HG02973 (cell line): ENCODE measurements around the gene TMEM50B.
A peak's percentile ranks its signal among the peaks of the same experiment; 100 is the strongest.
"Not testable (repeated sequence)": the region's sequence is repeated elsewhere in the genome, so short reads cannot be mapped to it uniquely, and the experiment has no call there.

Experiments
- ATAC-seq: cut with Tn5 transposase; IDR thresholded peaks from one replicate; pipeline ENCODE4 v1.9.1; 2021; ENCODE audit warnings: moderate library complexity; ENCODE audit not compliant: unreplicated experiment

Gene TMEM50B

GRCh38 chr21:33479679-33480480, at the start of gene TMEM50B:
Gene TMEM50B, minus strand, starts transcription at chr21:33479974. Its CDS starts 11,089 bp downstream, at chr21:33468885.
- ATAC-seq = peak; percentile 85

GRCh38 chr21:33522953-33523349, 43.2 kb upstream of the TMEM50B start:
- ATAC-seq = no peak

GRCh38 chr21:33522297-33522952, 42.7 kb upstream of the TMEM50B start:
- ATAC-seq = no peak

- ATAC-seq = no peak
Observed at GRCh38 chr21:33518899-33519298, 39.1 kb upstream of the TMEM50B start.

- no peak for ATAC-seq
Observed at GRCh38 chr21:33514229-33514628, 34.5 kb upstream of the TMEM50B start.

GRCh38 chr21:33512481-33512880, 32.7 kb upstream of the TMEM50B start:
- no peak for ATAC-seq

GRCh38 chr21:33511639-33512038, 31.9 kb upstream of the TMEM50B start:
- ATAC-seq = no peak

- no peak for ATAC-seq
Observed at GRCh38 chr21:33510826-33511225, 31.1 kb upstream of the TMEM50B start.

GRCh38 chr21:33507003-33507402, 27.2 kb upstream of the TMEM50B start:
- ATAC-seq = not testable (repeated sequence)

- ATAC-seq = no peak
Observed at GRCh38 chr21:33505833-33506232, 26.1 kb upstream of the TMEM50B start.

GRCh38 chr21:33496345-33496744, 16.6 kb upstream of the TMEM50B start:
- ATAC-seq = no peak

- no peak for ATAC-seq
Observed at GRCh38 chr21:33495743-33496142, 16.0 kb upstream of the TMEM50B start.

GRCh38 chr21:33493756-33494155, 14.0 kb upstream of the TMEM50B start:
- ATAC-seq = no peak

GRCh38 chr21:33492571-33492970, 12.8 kb upstream of the TMEM50B start:
- no peak for ATAC-seq

GRCh38 chr21:33491373-33492102, 11.8 kb upstream of the TMEM50B start, which contains the start of gene DNAJC28:
Gene DNAJC28, minus strand, starts transcription at chr21:33491716. Its CDS starts 2,323 bp downstream, at chr21:33489393.
- ATAC-seq = peak; percentile 93

- no peak for ATAC-seq
Observed at GRCh38 chr21:33490991-33491372, 11.2 kb upstream of the TMEM50B start.

- ATAC-seq = no peak
Observed at GRCh38 chr21:33488936-33489335, 9.2 kb upstream of the TMEM50B start.

- no peak for ATAC-seq
Observed at GRCh38 chr21:33487996-33488395, 8.2 kb upstream of the TMEM50B start.

- no peak for ATAC-seq
Observed at GRCh38 chr21:33481314-33481943, 1.7 kb upstream of the TMEM50B start.

- ATAC-seq = no peak
Observed at GRCh38 chr21:33480481-33481103, 818 bp upstream of the TMEM50B start.
